K562 (cell line): ENCODE data around the gene GMNN. TPM values are rescaled to one million over a fixed set of nuclear protein-coding genes. Genes with fewer than 3 reads are reported as not detected.

Experiments used
- ATAC-seq: fragments of 200-7000 bp; cut with Tn5 transposase; 3 replicates; pipeline ENCODE4 v1.9.1; 2020; ENCODE audit warnings: moderate library complexity
- BruUV-seq: library from RNA; stranded (reverse); fragments of 400-500 nt; replicated peaks from 2 replicates; lab custom pipeline; 2021; lab: Mats Ljungman, UMichigan
- CTCF ChIA-PET: fragments of 300-600 bp; formaldehyde crosslinking; extraction: SDS; loops from one replicate; lab custom pipeline; 2021; ENCODE audit warnings: low intra/inter-chr PET ratio; lab: Yijun Ruan, JAX
- POLR2A ChIA-PET: fragments of 300-600, 350-650 bp; sonication (Branson Sonifier 250); formaldehyde crosslinking; extraction: SDS; loops from one replicate; lab custom pipeline; 2021; ENCODE audit warnings: antibody characterized with exemption, inconsistent platforms; lab: Yijun Ruan, JAX
- DNase-seq, 4 experiments: peaks; one replicate each; pipeline versions ENCODE4 v3.0.0 to v3.0.0-alpha.2; 2011 to 2018; ENCODE audit warnings: low spot score in 3 of 4, mixed read lengths in 3 of 4; ENCODE audit errors: extremely low read depth in 1 of 4
- FAIRE-seq: peaks from 2 replicates; lab custom pipeline; 2011; peaks lifted over from hg19 to GRCh38; lab: Jason Lieb, UNC
- H2AFZ ChIP-seq: 2 replicates; pipeline ENCODE4 v1.6.0; 2011; ENCODE audit warnings: low read depth, low read length, control low read depth, inconsistent platforms
- H3K27ac ChIP-seq: fragments of 200-600 bp; 3 replicates; pipeline ENCODE4 v1.8.0; 2011; ENCODE audit warnings: low read depth, mild to moderate bottlenecking, control low read depth, inconsistent platforms, low read length, moderate library complexity, mixed read lengths; ENCODE audit errors: extremely low read depth
- H3K27me3 ChIP-seq, 2 experiments: fragments of 300-600 bp in 1 of 2; 2 replicates in 1 of 2; 3 replicates in 1 of 2; pipeline versions ENCODE4 v1.6.0 to v1.8.0; 2011; ENCODE audit warnings: inconsistent platforms in 2 of 2, low read length in 2 of 2, mild to moderate bottlenecking in 1 of 2, mixed read lengths in 1 of 2, moderate library complexity in 1 of 2; ENCODE audit not compliant: control insufficient read depth in 2 of 2, insufficient read depth in 2 of 2
- H3K36me3 ChIP-seq: fragments of 300-600 bp; 3 replicates; pipeline ENCODE4 v1.8.0; 2011; ENCODE audit warnings: mild to moderate bottlenecking, low read length, inconsistent platforms; ENCODE audit not compliant: control insufficient read depth, insufficient read depth
- H3K4me1 ChIP-seq, 2 experiments: fragments of 200-600 bp in 1 of 2; replicated peaks in 1 of 2; 2 replicates in 1 of 2; 3 replicates in 1 of 2; pipeline versions ENCODE4 v1.5.1 to v1.8.0; 2011; ENCODE audit warnings: inconsistent platforms in 2 of 2, low read length in 2 of 2, mild to moderate bottlenecking in 1 of 2, mixed read lengths in 1 of 2, moderate library complexity in 1 of 2; ENCODE audit not compliant: control insufficient read depth in 2 of 2, insufficient read depth in 2 of 2
- H3K4me2 ChIP-seq: 2 replicates; pipeline ENCODE4 v1.6.1; 2011; ENCODE audit warnings: low read length, control low read depth, inconsistent platforms, mixed read lengths; ENCODE audit not compliant: insufficient read depth
- H3K4me3 ChIP-seq: fragments of 200-600 bp; sonication (generic), shearing (Covaris generic); 2 replicates; pipeline ENCODE4 v1.5.1; 2016; ENCODE audit warnings: control low read depth, inconsistent platforms
- H3K79me2 ChIP-seq: fragments of 200-600 bp; 3 replicates; pipeline ENCODE4 v1.8.0; 2011; ENCODE audit warnings: low read length, inconsistent platforms; ENCODE audit not compliant: control insufficient read depth, insufficient read depth
- H3K9ac ChIP-seq, 2 experiments: 2 replicates each; pipeline versions ENCODE4 v1.6.0 to v1.6.1; 2011; ENCODE audit warnings: low read depth in 2 of 2, low read length in 2 of 2, control low read depth in 1 of 2, inconsistent platforms in 1 of 2, mild to moderate bottlenecking in 1 of 2, mixed read lengths in 1 of 2; ENCODE audit not compliant: insufficient read depth in 1 of 2
- H3K9me1 ChIP-seq: one replicate; pipeline ENCODE4 v1.6.0; 2011; ENCODE audit warnings: inconsistent platforms, mild to moderate bottlenecking, low read length, moderate library complexity; ENCODE audit not compliant: control insufficient read depth, insufficient read depth
- H3K9me3 ChIP-seq: replicated peaks from 2 replicates; pipeline ENCODE4 v1.5.1; 2011; ENCODE audit warnings: low read depth, low read length, inconsistent platforms; ENCODE audit not compliant: control insufficient read depth, insufficient read depth
- H4K20me1 ChIP-seq: replicated peaks from 2 replicates; pipeline ENCODE4 v1.6.1; 2011; ENCODE audit warnings: low read length, inconsistent platforms, mixed read lengths; ENCODE audit not compliant: control insufficient read depth, insufficient read depth
- BDP1 ChIP-seq: IDR thresholded peaks from 3 replicates; pipeline ENCODE4 v1.6.1; 2011; ENCODE audit not compliant: insufficient read length, insufficient read depth
- EHMT2 ChIP-seq: fragments of 450-650 bp; IDR thresholded peaks from 2 replicates; pipeline ENCODE4 v1.6.1; 2018; ENCODE audit warnings: antibody characterized with exemption
- MBD2 ChIP-seq: sonication (generic); IDR thresholded peaks from 2 replicates; pipeline ENCODE4 v1.6.1; 2016; ENCODE audit warnings: low read depth, borderline replicate concordance
- PTBP1 ChIP-seq: fragments of 200-400 bp; formaldehyde crosslinking; IDR thresholded peaks from 2 replicates; pipeline ENCODE4 v1.6.1; 2017; ENCODE audit warnings: low read depth, low read length
- SIN3A ChIP-seq, 2 experiments: fragments of 150-350 bp in 1 of 2; IDR thresholded peaks; 2 replicates each; pipeline ENCODE4 v1.6.1; 2011 to 2016; ENCODE audit warnings: borderline replicate concordance in 2 of 2, low read depth in 2 of 2, low read length in 2 of 2, mild to moderate bottlenecking in 2 of 2, moderate library complexity in 2 of 2; ENCODE audit not compliant: control insufficient read depth in 1 of 2
- SMARCC2 ChIP-seq: fragments of 450-650 bp; IDR thresholded peaks from 2 replicates; pipeline ENCODE4 v1.6.1; 2017; ENCODE audit warnings: antibody characterized with exemption, moderate library complexity, mild to moderate bottlenecking, low read depth
- SRF ChIP-seq, 2 experiments: fragments of 250-450, 450-650 bp in 1 of 2; sonication (Bioruptor Pico) in 1 of 2; sonication (generic) in 1 of 2; formaldehyde crosslinking; IDR thresholded peaks; 2 replicates each; pipeline versions ENCODE4 v1.5.0 to v1.5.1; 2020 to 2022; ENCODE audit warnings: mild to moderate bottlenecking in 1 of 2, missing genetic modification reagents in 1 of 2
- TRIM28 ChIP-seq: fragments of 450-650 bp; IDR thresholded peaks from 2 replicates; pipeline ENCODE4 v1.6.1; 2017
- ZNF174 ChIP-seq: fragments of 250-450 bp; sonication (Bioruptor Pico); IDR thresholded peaks from 2 replicates; pipeline ENCODE4 v1.4.0; 2020; ENCODE audit warnings: mild to moderate bottlenecking
- ZNF239 ChIP-seq: fragments of 250-450 bp; sonication (Bioruptor Pico); IDR thresholded peaks from 2 replicates; pipeline ENCODE4 v1.4.0; 2020; ENCODE audit warnings: mild to moderate bottlenecking
- WGBS: fragments of 100-300 bp; shearing (Covaris generic); methylation state at CpG from one replicate; pipeline ENCODE4 v1.1.6; 2016; ENCODE audit warnings: low coverage, mixed read lengths; ENCODE audit not compliant: insufficient coverage; ENCODE audit errors: missing lambda C conversion rate; 5-methylcytosine and 5-hydroxymethylcytosine counted together
- in situ Hi-C: fragments of 300-500 bp; cut with MboI; formaldehyde crosslinking; loops from 4 replicates; pipeline ENCODE4 v1.15.0; 2018; ENCODE audit warnings: inconsistent platforms, mixed read lengths
- intact Hi-C: fragments of 100-400 bp; cut with micrococcal nuclease; formaldehyde crosslinking; loops from 2 replicates; pipeline ENCODE4 v1.14.2; 2022
- polyA plus RNA-seq, 8 experiments: library from polyadenylated mRNA; depleted of rRNA in 4 of 8; stranded (reverse) in 5 of 8; unstranded in 3 of 8; fragments of >200 nt; fragmentation: Nextera tagmentation in 2 of 8; fragmentation: Illumina TruSeq in 1 of 8; extraction: Ambion mirVana in 2 of 8; extraction: Trizol in 1 of 8; gene quantifications; 2 replicates each; pipeline versions ENCODE4 v1.2.1 to v1.2.3, GENCODE V29; 2011 to 2014; ENCODE audit warnings: inconsistent platforms in 1 of 8, missing spikeins in 1 of 8
- total RNA-seq, 7 experiments: library from RNA; depleted of rRNA in 6 of 7; stranded (reverse); fragments of >200 nt in 6 of 7; fragmentation: Illumina TruSeq in 2 of 7; extraction: Trizol in 2 of 7; gene quantifications; 2 replicates each; pipeline versions ENCODE4 v1.2.1 to v1.2.3, GENCODE V29; 2011 to 2021; ENCODE audit warnings: low replicate concordance in 1 of 7
- TF ChIP-seq, protein P1 (sequence below), 2 experiments: IDR thresholded peaks; 2 replicates each; pipeline ENCODE4 v1.6.1; 2012; ENCODE audit warnings: improper control_type of control experiment in 2 of 2, low read depth in 2 of 2, low read length in 2 of 2, borderline replicate concordance in 1 of 2
- TF ChIP-seq, protein P2 (sequence below): sonication (generic); formaldehyde crosslinking; IDR thresholded peaks from 2 replicates; pipeline ENCODE4 v1.8.1; 2023; ENCODE audit warnings: mild to moderate bottlenecking, missing genetic modification reagents
- TF ChIP-seq, protein P3 (sequence below), 2 experiments: fragments of 450-650 bp; IDR thresholded peaks; 2 replicates each; pipeline ENCODE4 v1.6.1; 2016
- TF ChIP-seq, protein P4 (sequence below), 3 experiments: fragments of 200-800 bp in 1 of 3; sonication (Bioruptor generic) in 1 of 3; sonication (generic) in 1 of 3; formaldehyde crosslinking in 1 of 3; IDR thresholded peaks; 2 replicates each; pipeline versions ENCODE4 v1.6.1 to v1.8.0; 2016 to 2022; ENCODE audit warnings: mild to moderate bottlenecking in 2 of 3, missing compliant biosample characterization in 2 of 3, missing genetic modification characterization in 2 of 3, missing genetic modification reagents in 1 of 3

GMNN gene
- total and polyA plus RNA-seq, 9 of the 15 experiments (the other 6 are each of a cell fraction or from before 2014, with no cell fraction given): 144 to 370 (median 210) TPM

DNA sequence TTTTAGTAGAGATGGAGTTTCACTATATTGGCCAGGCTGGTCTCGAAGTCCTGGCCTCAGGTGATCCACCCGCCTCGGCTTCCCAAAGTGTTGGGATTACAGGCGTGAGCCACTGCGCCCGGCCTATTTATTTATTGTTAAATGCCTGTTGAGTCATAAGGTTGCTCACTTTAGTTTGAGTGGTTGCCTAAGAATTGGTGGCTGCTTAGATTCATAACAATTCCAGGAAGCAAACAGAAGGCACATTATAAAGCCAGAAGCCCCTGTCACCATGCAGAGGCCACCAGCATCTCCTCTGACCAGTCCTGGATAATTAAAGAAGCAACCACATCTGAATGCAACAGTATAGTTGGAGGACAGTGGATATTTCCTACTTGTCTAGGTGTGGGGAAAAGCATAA, 48.0 kb downstream of the GMNN start:
- FAIRE-seq (no peak), ATAC-seq (no peak), DNase-seq (no peak)
- no peak overlapping the region for H3K27ac ChIP-seq
- H3K4me2 ChIP-seq: no peak overlapping the region
- no peak overlapping the region for H2AFZ ChIP-seq
- ChIA-PET CTCF (no interaction called here), POLR2A (interaction anchor here (0.6 kb wide), 1 partner anchor 295 kb away, joined by 3 read pairs; no protein-coding TSS in a partner anchor)
- no peak overlapping the region for H3K9ac ChIP-seq
- H3K4me1 ChIP-seq: no peaks in the 10 kb centered on the region
- peaks cover 13% of the 10 kb centered on the region in 2 experiments; a peak in 4 of 5 replicates for H3K27me3 ChIP-seq
- no TSS peak for BruUV-seq
- H3K36me3 ChIP-seq: no peaks in the 10 kb centered on the region
- no peaks in the 10 kb centered on the region for H3K79me2 ChIP-seq
- in situ Hi-C loops (no loop called here), intact Hi-C loops (no loop called here)
- no peaks in the 10 kb centered on the region for H3K9me1 ChIP-seq
- H3K9me3 ChIP-seq: no peaks in the 10 kb centered on the region
- H3K4me3 ChIP-seq: no peak overlapping the region
- H4K20me1 ChIP-seq: no peaks in the 10 kb centered on the region
- 31% methylated on average over 6 of the region's 6 CpGs for WGBS
- no peak for TF ChIP-seq ZNF239 (CRISPR knock-in tag)
- TF ChIP-seq SRF (CRISPR knock-in tag; IDR thresholded peaks at IDR 0.05): no peak
- TF ChIP-seq SIN3A (IDR thresholded peaks at IDR 0.05; ENCODE audit: borderline replicate concordance in 2 of 2, control insufficient read depth in 1 of 2, low read depth in 2 of 2, low read length in 2 of 2): no peak
- TF ChIP-seq, protein P1, sequence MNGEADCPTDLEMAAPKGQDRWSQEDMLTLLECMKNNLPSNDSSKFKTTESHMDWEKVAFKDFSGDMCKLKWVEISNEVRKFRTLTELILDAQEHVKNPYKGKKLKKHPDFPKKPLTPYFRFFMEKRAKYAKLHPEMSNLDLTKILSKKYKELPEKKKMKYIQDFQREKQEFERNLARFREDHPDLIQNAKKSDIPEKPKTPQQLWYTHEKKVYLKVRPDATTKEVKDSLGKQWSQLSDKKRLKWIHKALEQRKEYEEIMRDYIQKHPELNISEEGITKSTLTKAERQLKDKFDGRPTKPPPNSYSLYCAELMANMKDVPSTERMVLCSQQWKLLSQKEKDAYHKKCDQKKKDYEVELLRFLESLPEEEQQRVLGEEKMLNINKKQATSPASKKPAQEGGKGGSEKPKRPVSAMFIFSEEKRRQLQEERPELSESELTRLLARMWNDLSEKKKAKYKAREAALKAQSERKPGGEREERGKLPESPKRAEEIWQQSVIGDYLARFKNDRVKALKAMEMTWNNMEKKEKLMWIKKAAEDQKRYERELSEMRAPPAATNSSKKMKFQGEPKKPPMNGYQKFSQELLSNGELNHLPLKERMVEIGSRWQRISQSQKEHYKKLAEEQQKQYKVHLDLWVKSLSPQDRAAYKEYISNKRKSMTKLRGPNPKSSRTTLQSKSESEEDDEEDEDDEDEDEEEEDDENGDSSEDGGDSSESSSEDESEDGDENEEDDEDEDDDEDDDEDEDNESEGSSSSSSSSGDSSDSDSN (IDR thresholded peaks at IDR 0.05; ENCODE audit: borderline replicate concordance in 1 of 2, low read depth in 2 of 2, low read length in 2 of 2): no peak
- TF ChIP-seq EHMT2: no peak
- TF ChIP-seq, protein P2, sequence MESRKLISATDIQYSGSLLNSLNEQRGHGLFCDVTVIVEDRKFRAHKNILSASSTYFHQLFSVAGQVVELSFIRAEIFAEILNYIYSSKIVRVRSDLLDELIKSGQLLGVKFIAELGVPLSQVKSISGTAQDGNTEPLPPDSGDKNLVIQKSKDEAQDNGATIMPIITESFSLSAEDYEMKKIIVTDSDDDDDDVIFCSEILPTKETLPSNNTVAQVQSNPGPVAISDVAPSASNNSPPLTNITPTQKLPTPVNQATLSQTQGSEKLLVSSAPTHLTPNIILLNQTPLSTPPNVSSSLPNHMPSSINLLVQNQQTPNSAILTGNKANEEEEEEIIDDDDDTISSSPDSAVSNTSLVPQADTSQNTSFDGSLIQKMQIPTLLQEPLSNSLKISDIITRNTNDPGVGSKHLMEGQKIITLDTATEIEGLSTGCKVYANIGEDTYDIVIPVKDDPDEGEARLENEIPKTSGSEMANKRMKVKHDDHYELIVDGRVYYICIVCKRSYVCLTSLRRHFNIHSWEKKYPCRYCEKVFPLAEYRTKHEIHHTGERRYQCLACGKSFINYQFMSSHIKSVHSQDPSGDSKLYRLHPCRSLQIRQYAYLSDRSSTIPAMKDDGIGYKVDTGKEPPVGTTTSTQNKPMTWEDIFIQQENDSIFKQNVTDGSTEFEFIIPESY (CRISPR knock-in tag): no peak
- TF ChIP-seq MBD2: no peak
- TF ChIP-seq, protein P3, sequence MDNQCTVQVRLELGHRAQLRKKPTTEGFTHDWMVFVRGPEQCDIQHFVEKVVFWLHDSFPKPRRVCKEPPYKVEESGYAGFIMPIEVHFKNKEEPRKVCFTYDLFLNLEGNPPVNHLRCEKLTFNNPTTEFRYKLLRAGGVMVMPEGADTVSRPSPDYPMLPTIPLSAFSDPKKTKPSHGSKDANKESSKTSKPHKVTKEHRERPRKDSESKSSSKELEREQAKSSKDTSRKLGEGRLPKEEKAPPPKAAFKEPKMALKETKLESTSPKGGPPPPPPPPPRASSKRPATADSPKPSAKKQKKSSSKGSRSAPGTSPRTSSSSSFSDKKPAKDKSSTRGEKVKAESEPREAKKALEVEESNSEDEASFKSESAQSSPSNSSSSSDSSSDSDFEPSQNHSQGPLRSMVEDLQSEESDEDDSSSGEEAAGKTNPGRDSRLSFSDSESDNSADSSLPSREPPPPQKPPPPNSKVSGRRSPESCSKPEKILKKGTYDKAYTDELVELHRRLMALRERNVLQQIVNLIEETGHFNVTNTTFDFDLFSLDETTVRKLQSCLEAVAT (IDR thresholded peaks at IDR 0.05): no peak
- TF ChIP-seq TRIM28: no peak
- no peak for TF ChIP-seq ZNF174
- no peak for TF ChIP-seq PTBP1
- TF ChIP-seq, protein P4, sequence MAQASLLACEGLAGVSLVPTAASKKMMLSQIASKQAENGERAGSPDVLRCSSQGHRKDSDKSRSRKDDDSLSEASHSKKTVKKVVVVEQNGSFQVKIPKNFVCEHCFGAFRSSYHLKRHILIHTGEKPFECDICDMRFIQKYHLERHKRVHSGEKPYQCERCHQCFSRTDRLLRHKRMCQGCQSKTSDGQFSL (CRISPR knock-in tag; IDR thresholded peaks at IDR 0.05): no peak
- TF ChIP-seq, protein P4 (tag; IDR thresholded peaks at IDR 0.05): no peak
- TF ChIP-seq BDP1: no peak
- no peak for TF ChIP-seq SMARCC2
